Calu3 (cell line): Measurements from ENCODE around the gene PRPS1. TPM values are rescaled to one million over a fixed set of nuclear protein-coding genes. Genes with fewer than 3 reads are reported as not detected.
A peak's percentile ranks its signal among the peaks of the same experiment; 100 is the strongest.
"Not testable (repeated sequence)": the region's sequence is repeated elsewhere in the genome, so short reads cannot be mapped to it uniquely, and the experiment has no call there.

Source experiments
- BruUV-seq: library from RNA; stranded (reverse); fragments of 400-500 nt; replicated peaks from 2 replicates; lab custom pipeline; 2021; lab: Mats Ljungman, UMichigan
- CTCF ChIA-PET: fragments of 300-600 bp; sonication (Branson Sonifier 250); formaldehyde crosslinking; loops from one replicate; lab custom pipeline; 2022; ENCODE audit warnings: antibody characterized with exemption; lab: Charles Lee
- DNase-seq: peaks from one replicate; pipeline ENCODE4 v3.0.0; 2022
- H3K27ac Mint-ChIP-seq: one replicate; pipeline ENCODE4 v1.8.0; 2022; ENCODE audit warnings: mixed read lengths; ENCODE audit not compliant: unreplicated experiment
- H3K27me3 Mint-ChIP-seq: one replicate; pipeline ENCODE4 v1.8.0; 2022; ENCODE audit warnings: mixed read lengths; ENCODE audit not compliant: unreplicated experiment
- H3K36me3 Mint-ChIP-seq: one replicate; pipeline ENCODE4 v1.8.0; 2022; ENCODE audit warnings: mild to moderate bottlenecking, moderate library complexity, mixed read lengths; ENCODE audit not compliant: insufficient read depth, unreplicated experiment
- H3K4me1 Mint-ChIP-seq: one replicate; pipeline ENCODE4 v1.8.0; 2022; ENCODE audit warnings: mild to moderate bottlenecking, low read depth, mixed read lengths; ENCODE audit not compliant: unreplicated experiment
- H3K4me3 Mint-ChIP-seq: one replicate; pipeline ENCODE4 v1.8.0; 2022; ENCODE audit warnings: mild to moderate bottlenecking, low read depth, moderate library complexity, mixed read lengths; ENCODE audit not compliant: unreplicated experiment
- H3K9me3 Mint-ChIP-seq: one replicate; pipeline ENCODE4 v1.8.0; 2022; ENCODE audit warnings: low read depth, mixed read lengths; ENCODE audit not compliant: unreplicated experiment
- CTCF ChIP-seq: fragments of 200-600 bp; IDR thresholded peaks from one replicate; pipeline ENCODE4 v1.8.0; 2022; ENCODE audit warnings: antibody characterized with exemption; ENCODE audit not compliant: unreplicated experiment
- intact Hi-C: fragments of 100-400 bp; cut with micrococcal nuclease; formaldehyde crosslinking; loops from one replicate; pipeline ENCODE4 v1.10.0; 2022; ENCODE audit not compliant: unreplicated experiment
- total RNA-seq: library from RNA; stranded (reverse); gene quantifications from 2 replicates; pipeline ENCODE4 v1.2.3, GENCODE V29; 2022

The PRPS1 gene
- total RNA-seq, 1 experiment from 2014 or later: 62.5 TPM

GRCh38 chrX:107662824-107663223, 34.5 kb downstream of the PRPS1 start:
- DNase-seq: no peak
- no peaks in the 10 kb centered on the region for H3K4me1 Mint-ChIP-seq
- no peak for TF ChIP-seq CTCF
- no TSS peak for BruUV-seq
- no peak overlapping the region for H3K4me3 Mint-ChIP-seq
- intact Hi-C loops: no loop called here
- no peaks in the 10 kb centered on the region for H3K27me3 Mint-ChIP-seq
- peaks cover 13% of the 10 kb centered on the region for H3K36me3 Mint-ChIP-seq
- CTCF ChIA-PET: no interaction called here
- H3K9me3 Mint-ChIP-seq: no peaks in the 10 kb centered on the region
- no peak overlapping the region for H3K27ac Mint-ChIP-seq

- CTCF ChIA-PET: no interaction called here
- Mint-ChIP-seq H3K4me3 (no peak overlapping the region), H3K9me3 (no peaks in the 10 kb centered on the region), H3K4me1 (no peaks in the 10 kb centered on the region), H3K27me3 (no peaks in the 10 kb centered on the region), H3K36me3 (peaks cover 13% of the 10 kb centered on the region), H3K27ac (peak overlapping the region; percentile 11)
- no peak for DNase-seq
- intact Hi-C loops: no loop called here
- no TSS peak for BruUV-seq
- no peak for TF ChIP-seq CTCF
Measured at GRCh38 chrX:107666931-107667330, 38.6 kb downstream of the PRPS1 start.

GRCh38 chrX:107667426-107667825, 39.1 kb downstream of the PRPS1 start:
- Mint-ChIP-seq H3K4me3 (no peak overlapping the region), H3K27ac (peak overlapping the region; percentile 11), H3K9me3 (no peaks in the 10 kb centered on the region), H3K36me3 (peaks cover 13% of the 10 kb centered on the region), H3K27me3 (no peaks in the 10 kb centered on the region), H3K4me1 (no peaks in the 10 kb centered on the region)
- intact Hi-C loops: no loop called here
- CTCF ChIA-PET: no interaction called here
- no peak for TF ChIP-seq CTCF
- no TSS peak for BruUV-seq
- no peak for DNase-seq

- H3K27ac Mint-ChIP-seq, BruUV-seq, DNase-seq, H3K4me1 Mint-ChIP-seq, intact Hi-C loops, H3K4me3 Mint-ChIP-seq, H3K9me3 Mint-ChIP-seq, H3K27me3 Mint-ChIP-seq, H3K36me3 Mint-ChIP-seq: not testable (repeated sequence)
- CTCF ChIA-PET: interaction anchor here (0.5 to 1.0 kb wide), 2 partner anchors 74 to 107 kb away, joined by 3 to 6 read pairs; partner anchors contain the start of gene TSC22D3
Measured at GRCh38 chrX:107668710-107669109, 40.4 kb downstream of the PRPS1 start.

- H3K27me3 Mint-ChIP-seq: no peaks in the 10 kb centered on the region
- CTCF ChIA-PET: interaction anchor here (0.5 to 1.0 kb wide), 4 partner anchors 68 to 192 kb away, joined by 3 to 6 read pairs (median 4); partner anchors contain the start of gene TSC22D3
- intact Hi-C loops: no loop called here
- no peak overlapping the region for H3K27ac Mint-ChIP-seq
- no peak for TF ChIP-seq CTCF
- DNase-seq: no peak
- H3K4me1 Mint-ChIP-seq: peaks cover 14% of the 10 kb centered on the region
- H3K4me3 Mint-ChIP-seq: no peak overlapping the region
- peaks cover 7% of the 10 kb centered on the region for H3K36me3 Mint-ChIP-seq
- H3K9me3 Mint-ChIP-seq: no peaks in the 10 kb centered on the region
- BruUV-seq: no TSS peak
Measured at GRCh38 chrX:107669261-107669660, 41.0 kb downstream of the PRPS1 start.
